Measurements from ENCODE around the gene HRC.
"Not testable (repeated sequence)": the region's sequence is repeated elsewhere in the genome, so short reads cannot be mapped to it uniquely, and the experiment has no call there.

The HRC gene

DNA sequence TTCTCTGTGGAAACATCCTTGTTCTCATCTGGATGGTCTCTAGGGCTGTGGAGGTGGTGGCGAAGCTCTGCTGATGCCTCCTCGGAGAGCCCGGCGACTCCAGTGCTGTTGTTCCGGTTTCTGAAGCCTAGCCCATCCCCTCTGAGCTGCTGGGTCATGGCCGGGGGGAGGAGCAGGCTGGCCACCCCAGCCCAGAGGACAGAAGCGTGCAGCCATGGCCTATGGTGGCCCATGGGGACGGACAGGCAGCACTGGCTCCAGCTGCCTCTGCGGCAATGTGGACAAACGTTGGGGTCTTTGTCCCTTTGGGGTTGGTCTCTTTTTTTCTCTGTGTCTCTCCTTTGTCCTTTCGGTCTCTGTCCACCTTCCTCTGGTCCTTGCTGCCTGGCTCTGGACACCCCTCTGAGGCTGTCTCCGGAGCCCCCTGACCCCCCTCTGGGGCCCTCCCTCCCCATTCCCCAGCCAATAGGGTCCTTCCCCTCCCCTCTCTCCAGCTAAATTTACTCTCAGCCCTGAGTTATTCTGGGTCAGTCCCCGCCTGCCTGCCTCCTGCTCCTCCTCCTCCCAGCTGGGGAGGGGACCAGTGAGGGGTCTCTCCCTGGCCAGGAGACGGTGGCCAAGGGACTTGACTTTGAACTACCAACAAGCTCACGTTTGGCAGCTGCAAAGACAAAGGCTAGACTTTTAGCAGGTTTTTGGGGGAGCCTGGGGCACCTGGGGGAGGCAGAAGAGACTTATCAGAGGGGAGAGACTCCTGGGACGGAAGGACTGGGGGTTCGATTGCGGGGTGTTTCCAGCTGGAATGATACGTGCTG lies at the start of gene HRC:
Gene HRC (minus strand): TSS at position 392 of the 815 bp plus-strand sequence. CDS start 159 bp downstream, at position 233.
- no peak for DNase-seq (ENCODE audit: low read depth)

DNA sequence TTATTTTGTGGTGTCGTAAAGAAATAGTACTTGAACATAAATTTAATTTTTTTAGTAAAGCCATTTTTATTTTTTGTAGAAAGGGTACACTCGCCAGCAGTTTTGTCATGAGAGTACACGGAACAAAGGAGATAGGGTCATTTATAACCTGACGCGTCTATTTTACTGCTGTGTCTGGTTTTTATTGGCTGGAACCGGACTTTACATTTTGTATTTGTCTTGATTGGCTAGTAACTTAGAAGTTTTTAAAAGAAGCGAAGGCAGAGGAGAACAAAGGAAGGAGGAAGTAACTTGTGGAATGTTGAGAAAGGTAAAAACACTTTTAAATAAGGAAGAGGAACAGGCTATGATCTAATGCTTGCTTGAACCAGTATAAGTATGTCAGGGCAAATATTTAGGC lies 45.8 kb upstream of the HRC start:
- DNase-seq (ENCODE audit: low read depth), result no peak

DNA sequence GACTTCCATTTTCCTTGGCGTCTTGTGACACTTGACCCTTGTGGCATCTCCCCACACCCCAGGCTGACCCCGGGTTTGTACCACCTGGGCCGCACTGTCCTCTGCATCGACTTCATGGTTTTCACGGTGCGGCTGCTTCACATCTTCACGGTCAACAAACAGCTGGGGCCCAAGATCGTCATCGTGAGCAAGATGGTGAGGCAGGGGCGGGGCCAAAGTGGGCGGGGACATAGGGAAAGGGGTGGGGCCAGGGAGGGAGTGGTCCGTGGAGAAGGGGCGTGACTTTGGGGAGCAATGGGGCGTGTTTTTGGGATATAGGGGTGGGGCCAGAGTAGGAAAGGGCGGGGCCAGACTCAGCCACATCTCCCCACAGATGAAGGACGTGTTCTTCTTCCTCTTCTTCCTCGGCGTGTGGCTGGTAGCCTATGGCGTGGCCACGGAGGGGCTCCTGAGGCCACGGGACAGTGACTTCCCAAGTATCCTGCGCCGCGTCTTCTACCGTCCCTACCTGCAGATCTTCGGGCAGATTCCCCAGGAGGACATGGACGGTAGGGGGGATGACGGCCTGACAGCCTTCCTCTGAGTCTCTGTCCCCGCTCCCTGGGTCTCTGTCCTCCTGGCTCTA lies 45.2 kb upstream of the HRC start:
- DNase-seq (ENCODE audit: low read depth), result no peak

DNA sequence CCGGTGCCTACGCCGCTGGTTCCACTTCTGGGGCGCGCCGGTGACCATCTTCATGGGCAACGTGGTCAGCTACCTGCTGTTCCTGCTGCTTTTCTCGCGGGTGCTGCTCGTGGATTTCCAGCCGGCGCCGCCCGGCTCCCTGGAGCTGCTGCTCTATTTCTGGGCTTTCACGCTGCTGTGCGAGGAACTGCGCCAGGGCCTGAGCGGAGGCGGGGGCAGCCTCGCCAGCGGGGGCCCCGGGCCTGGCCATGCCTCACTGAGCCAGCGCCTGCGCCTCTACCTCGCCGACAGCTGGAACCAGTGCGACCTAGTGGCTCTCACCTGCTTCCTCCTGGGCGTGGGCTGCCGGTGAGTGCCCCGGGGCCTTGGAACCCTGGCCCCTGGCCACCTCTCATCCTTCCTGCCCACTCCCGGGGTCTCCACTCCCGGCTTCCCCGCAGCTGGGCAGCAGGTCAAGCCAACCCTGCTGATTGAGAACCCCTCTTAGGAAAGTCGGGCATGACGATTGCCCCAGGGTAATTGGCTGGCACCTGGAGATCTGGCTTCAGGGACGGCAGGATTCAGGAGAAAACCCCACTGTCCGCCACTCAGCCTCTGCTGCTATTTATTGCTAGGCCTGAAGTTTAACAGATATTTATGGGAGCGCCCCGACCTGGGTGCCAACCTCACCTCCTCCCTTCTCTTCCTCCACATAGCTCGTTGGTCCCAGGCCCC lies 41.5 kb upstream of the HRC start:
- no peak for DNase-seq (ENCODE audit: low read depth)

DNA sequence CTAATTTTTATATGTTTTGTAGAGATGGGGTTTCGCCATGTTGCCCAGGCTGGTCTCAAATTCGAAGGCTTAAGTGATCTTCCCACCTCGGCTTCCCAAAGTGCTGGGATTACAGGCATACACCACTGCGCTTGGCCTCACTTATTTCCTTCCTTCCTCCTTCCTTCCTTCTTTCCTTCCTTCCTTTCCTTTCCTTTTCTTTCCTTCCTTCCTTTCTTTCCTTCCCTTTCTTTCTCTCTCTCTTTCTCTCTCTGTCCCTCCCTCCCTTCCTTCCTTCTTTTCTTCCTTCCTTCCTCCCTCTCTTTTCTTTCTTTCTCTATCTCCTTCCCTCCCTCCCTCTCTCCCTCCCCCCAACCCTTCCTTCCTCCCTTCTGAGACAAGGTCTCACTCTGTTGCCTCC lies 39.2 kb upstream of the HRC start:
- DNase-seq (ENCODE audit: low read depth), result no peak

- DNase-seq (ENCODE audit: low read depth), result no peak
These were observed 38.7 kb upstream of the HRC start for GRCh38 chr19:49193822-49194394.

- no peak for DNase-seq (ENCODE audit: low read depth)
These were observed 35.6 kb upstream of the HRC start for GRCh38 chr19:49190781-49191180.

DNA sequence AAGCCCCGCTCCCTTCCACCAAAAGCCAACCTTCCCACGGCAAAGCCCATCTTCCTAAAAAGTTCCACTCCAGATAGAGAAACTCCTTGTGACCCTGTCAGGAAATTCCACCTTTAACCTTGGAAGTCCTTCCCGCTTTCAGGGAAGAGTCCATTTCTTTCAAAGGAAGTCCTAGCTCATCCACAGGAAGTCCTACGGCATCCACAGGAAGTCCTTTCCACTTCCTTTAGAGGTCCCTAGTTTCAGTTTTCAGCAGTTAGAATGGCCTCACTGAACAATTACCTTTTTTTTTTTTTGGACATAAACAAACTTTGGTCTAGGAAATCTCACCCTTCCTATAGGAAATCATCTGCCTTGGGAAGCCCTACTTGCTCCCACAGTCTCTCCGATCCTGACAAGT lies 34.1 kb upstream of the HRC start:
- DNase-seq (ENCODE audit: low read depth), result no peak

GRCh38 chr19:49188626-49189200 lies 33.5 kb upstream of the HRC start:
- DNase-seq (ENCODE audit: low read depth), result no peak

GRCh38 chr19:49186108-49186507 lies 30.9 kb upstream of the HRC start:
- no peak for DNase-seq (ENCODE audit: low read depth)

GRCh38 chr19:49182848-49183375 lies 27.7 kb upstream of the HRC start:
- no peak for DNase-seq (ENCODE audit: low read depth)

DNA sequence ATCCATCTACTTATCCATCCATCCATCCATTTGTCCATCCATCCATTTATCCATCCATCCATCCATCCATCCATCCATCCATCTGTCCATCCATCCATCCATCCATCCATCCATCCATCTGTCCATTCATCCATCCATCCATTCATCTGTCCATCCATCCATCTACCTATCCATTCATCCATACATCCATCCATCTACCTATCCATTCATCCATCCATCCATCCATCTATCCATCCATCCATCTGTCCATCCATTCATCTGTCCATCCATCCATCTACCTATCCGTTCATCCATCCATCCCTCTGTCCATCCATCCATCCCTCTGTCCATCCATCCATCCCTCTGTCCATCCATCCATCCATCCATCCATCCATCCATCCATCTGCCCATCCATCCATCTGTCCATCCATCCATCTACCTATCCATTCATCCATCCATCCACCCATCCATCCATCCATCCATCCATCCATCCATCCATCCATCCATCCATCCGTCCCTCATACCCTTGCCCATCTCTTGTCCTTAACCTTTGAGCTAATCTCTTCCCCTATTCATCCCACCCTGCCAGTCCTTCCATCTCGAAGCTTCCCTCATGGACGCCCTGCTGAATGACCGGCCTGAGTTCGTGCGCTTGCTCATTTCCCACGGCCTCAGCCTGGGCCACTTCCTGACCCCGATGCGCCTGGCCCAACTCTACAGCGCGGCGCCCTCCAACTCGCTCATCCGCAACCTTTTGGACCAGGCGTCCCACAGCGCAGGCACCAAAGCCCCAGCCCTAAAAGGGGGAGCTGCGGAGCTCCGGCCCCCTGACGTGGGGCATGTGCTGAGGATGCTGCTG lies 27.0 kb upstream of the HRC start:
- DNase-seq (ENCODE audit: low read depth), result not testable (repeated sequence)

GRCh38 chr19:49180659-49181058 lies 25.5 kb upstream of the HRC start:
- no peak for DNase-seq (ENCODE audit: low read depth)

GRCh38 chr19:49173198-49173597 lies 18.0 kb upstream of the HRC start:
- DNase-seq (ENCODE audit: low read depth), result no peak

DNA sequence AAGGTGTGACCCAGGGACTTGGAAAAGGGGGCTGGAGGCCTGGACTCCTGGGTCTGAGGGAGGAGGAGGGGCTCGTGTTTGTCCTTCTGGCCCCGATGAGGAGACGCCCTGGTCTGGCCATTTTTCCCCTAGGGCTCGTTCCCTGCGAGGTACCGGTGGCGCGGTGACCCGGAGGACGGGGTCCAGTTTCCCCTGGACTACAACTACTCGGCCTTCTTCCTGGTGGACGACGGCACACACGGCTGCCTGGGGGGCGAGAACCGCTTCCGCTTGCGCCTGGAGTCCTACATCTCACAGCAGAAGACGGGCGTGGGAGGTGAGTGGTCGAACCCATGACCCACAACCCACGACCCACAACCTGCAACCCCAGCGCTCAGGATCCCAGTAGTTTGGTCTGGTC lies 13.2 kb upstream of the HRC start:
- DNase-seq (ENCODE audit: low read depth), result no peak

DNA sequence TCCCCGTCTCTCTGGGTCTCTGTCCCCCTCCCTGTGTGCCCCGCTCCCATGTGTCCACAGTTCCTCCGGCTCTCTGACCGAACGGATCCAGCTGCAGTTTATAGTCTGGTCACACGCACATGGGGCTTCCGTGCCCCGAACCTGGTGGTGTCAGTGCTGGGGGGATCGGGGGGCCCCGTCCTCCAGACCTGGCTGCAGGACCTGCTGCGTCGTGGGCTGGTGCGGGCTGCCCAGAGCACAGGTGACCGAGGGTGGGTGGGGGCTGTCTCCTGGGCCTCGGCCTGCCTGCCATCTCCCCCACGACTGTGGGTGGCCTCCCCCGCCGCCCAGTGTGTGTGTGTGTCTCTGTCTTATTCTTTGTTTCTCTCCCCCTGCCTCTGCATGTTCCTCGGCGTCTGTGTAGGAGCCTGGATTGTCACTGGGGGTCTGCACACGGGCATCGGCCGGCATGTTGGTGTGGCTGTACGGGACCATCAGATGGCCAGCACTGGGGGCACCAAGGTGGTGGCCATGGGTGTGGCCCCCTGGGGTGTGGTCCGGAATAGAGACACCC lies 12.7 kb upstream of the HRC start:
- no peak for DNase-seq (ENCODE audit: low read depth)

GRCh38 chr19:49165865-49166301 lies 10.7 kb upstream of the HRC start:
- DNase-seq (ENCODE audit: low read depth), result no peak

GRCh38 chr19:49165111-49165750 lies 10.0 kb upstream of the HRC start:
- DNase-seq (ENCODE audit: low read depth), result no peak

GRCh38 chr19:49161987-49162386 lies 6.8 kb upstream of the HRC start:
- no peak for DNase-seq (ENCODE audit: low read depth)

- DNase-seq (ENCODE audit: low read depth), result no peak
These were observed 5.4 kb upstream of the HRC start for GRCh38 chr19:49160450-49161189.

All from non-pigmented ciliary epithelial cell (primary cell).